GM21723 (cell line): ENCODE measurements around the gene WASHC3.
A peak's percentile ranks its signal among the peaks of the same experiment; 100 is the strongest.

Experiments used
- ATAC-seq: cut with Tn5 transposase; IDR thresholded peaks from one replicate; pipeline ENCODE4 v1.9.1; 2021; ENCODE audit warnings: mild to moderate bottlenecking, moderate library complexity; ENCODE audit not compliant: unreplicated experiment

WASHC3 gene

DNA sequence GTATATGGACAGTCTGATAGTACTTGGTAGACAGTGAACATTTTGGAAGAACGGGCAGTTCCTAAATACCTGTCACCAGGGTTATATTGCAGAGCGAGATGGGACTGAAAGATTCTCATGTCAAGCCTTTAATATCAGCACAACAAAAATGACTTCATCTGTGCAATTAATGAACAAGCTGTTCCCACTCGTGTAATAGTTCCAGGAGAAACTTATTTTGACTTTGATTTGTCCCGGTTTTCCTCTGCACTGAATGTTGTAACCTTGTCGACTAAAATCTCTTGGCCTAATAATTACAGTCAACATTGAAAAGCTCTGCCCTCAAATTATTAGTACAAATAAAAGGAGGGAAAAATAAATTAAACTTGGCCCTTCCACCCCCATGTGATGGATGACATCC is 79.5 kb downstream of the WASHC3 start:
- ATAC-seq = no peak

DNA sequence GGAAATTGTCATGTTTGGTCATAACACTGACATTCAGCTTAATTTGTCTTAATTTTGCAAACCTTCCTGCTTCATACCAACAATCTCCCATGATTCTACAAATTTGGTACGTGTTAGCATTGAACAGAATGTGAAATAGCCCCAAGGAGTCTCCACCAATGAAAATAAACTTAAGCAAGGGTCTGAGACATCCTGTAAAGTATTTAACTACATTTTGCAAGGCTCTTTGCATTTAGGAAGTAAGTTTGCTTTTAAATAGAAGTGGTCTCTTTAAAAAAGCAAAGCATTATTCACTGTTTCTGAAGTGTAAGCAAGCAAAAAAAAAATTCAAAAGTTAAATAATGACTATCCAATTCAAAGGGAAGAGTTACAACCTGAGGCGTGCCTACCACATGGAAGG is 79.9 kb downstream of the WASHC3 start:
- ATAC-seq = no peak

DNA sequence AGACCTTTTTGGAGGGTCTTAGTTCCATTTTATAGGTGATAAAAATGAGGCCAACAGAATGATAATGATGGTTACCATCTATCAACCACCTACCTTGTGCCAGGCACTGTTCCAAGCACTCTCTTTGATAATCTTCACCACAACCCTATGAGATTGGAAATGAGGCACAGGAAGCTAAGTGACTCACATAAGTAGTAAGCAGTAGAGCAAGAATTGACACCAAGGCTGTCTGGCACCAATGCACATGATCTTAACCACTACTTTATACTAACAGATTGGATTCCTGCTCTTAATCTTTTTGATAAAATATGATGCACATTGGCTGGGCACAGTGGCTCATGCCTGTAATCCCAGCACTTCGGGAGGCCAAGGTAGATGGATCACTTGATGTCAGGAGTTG is 93.0 kb downstream of the WASHC3 start:
- ATAC-seq = no peak

DNA sequence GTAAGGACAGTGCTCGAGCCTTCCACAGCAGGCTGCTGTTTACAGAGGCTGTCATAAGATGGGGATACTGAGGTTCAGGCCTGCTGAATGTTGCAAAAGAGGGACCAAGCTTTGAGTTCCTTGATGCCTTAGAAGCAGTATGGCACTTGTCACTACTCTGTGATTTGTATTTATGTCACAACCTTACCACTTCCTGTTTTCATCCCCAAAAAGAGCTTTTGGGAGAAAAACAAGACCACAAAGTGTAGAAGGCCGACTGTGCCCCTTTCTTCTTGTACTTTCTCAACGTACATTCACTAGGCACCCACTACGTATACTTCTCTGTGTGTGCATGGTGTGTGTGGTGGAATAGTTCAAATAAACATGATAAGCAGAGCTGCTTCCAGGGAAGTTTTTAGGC is 94.3 kb downstream of the WASHC3 start:
- ATAC-seq = peak; percentile 73

DNA sequence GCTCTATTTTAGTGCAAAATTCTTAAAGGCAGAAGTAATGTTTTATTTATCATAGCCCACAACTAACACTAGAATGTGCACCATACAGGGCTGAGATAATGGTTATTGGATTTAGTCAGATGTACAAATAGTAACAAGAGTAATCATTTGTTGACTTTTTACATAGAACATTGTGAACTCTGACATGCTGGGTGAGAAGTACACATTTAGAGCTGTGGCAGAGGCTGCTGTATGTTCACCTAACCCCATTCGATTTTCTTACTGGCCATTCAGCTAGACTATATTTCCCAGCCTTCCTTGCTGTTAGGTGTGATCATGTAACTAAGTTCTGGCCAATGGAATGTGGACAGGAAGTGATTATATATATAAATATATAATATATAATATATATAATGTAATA is 95.3 kb downstream of the WASHC3 start:
- no peak for ATAC-seq

DNA sequence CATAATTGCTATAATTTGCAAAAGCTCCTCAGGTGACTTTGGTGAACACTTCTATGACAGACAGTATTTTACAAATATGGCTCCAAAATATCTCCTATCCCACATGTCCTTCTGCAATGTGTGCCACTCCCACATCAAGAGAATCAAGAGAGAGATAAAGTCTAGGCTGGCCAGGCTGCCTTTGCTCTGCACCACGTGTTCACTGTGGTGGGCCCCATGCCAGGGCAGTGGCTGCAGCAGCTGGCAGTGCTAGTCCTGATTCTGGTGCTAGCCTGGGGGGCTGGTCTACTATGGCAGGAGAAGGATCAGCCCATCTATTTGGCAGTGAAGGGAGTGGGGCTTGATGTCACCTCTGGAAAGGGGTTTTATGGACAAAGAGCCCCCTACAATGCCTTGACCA is 98.1 kb downstream of the WASHC3 start:
- ATAC-seq = no peak
